Measurements from ENCODE around the gene DCLK2.
"Not testable (repeated sequence)": the region's sequence is repeated elsewhere in the genome, so short reads cannot be mapped to it uniquely, and the experiment has no call there.

Gene DCLK2

GRCh38 chr4:150181536-150181935, 103.3 kb downstream of the DCLK2 start:
- no peaks in the 10 kb centered on the region for H3K27me3 ChIP-seq
- no peak for TF ChIP-seq Cebpa-rat (IDR thresholded peaks at IDR 0.05)
- no peaks in the 10 kb centered on the region for H3K36me3 ChIP-seq
- no peak overlapping the region for H3K4me3 ChIP-seq
- no peak overlapping the region for H3K9ac ChIP-seq
- no peak overlapping the region for H3K27ac ChIP-seq
- H3K4me2 ChIP-seq, result peak overlapping the region; percentile 59
- H3K9me3 ChIP-seq, result no peaks in the 10 kb centered on the region; the same call in 1 of the 2 replicates
- peaks cover 34% of the 10 kb centered on the region for H3K4me1 ChIP-seq
- H4K20me1 ChIP-seq, result 0 out of 2 replicates have a peak, but pooled peaks cover 5% of the 10 kb centered on the region

DNA sequence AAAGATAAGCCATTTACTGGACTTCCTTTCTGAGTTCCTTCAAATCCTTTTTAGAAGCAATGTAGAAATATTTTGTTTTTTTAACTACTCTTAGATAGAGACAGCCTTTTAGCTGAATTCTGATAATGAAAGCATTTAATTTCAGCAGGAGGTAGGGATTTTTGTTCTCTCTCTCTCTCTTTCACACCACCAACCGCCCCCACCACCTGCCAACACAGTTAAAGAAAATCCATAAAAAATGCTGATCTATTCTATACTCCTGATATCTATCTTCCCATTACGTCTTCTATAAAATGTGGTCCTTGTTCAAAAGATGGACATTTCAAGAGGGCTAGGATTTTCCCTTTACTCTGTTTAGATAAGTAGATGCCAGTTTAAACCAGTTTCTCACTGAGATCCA, 104.5 kb downstream of the DCLK2 start:
- TF ChIP-seq Cebpa-rat (IDR thresholded peaks at IDR 0.05), result no peak
- H3K9me3 ChIP-seq, result no peaks in the 10 kb centered on the region; the same call in 1 of the 2 replicates
- H3K36me3 ChIP-seq, result no peaks in the 10 kb centered on the region
- H3K4me1 ChIP-seq, result peaks cover 34% of the 10 kb centered on the region
- H4K20me1 ChIP-seq, result 0 out of 2 replicates have a peak, but pooled peaks cover 5% of the 10 kb centered on the region
- H3K4me2 ChIP-seq, result no peak overlapping the region
- no peaks in the 10 kb centered on the region for H3K27me3 ChIP-seq
- no peak overlapping the region for H3K4me3 ChIP-seq
- no peak overlapping the region for H3K27ac ChIP-seq
- no peak overlapping the region for H3K9ac ChIP-seq

GRCh38 chr4:150185033-150185432, 106.8 kb downstream of the DCLK2 start:
- H4K20me1 ChIP-seq, H3K27ac ChIP-seq, H3K36me3 ChIP-seq, H3K27me3 ChIP-seq, H3K9me3 ChIP-seq, H3K4me2 ChIP-seq, H3K9ac ChIP-seq, H3K4me3 ChIP-seq: not testable (repeated sequence)
- peaks cover 34% of the 10 kb centered on the region for H3K4me1 ChIP-seq

DNA sequence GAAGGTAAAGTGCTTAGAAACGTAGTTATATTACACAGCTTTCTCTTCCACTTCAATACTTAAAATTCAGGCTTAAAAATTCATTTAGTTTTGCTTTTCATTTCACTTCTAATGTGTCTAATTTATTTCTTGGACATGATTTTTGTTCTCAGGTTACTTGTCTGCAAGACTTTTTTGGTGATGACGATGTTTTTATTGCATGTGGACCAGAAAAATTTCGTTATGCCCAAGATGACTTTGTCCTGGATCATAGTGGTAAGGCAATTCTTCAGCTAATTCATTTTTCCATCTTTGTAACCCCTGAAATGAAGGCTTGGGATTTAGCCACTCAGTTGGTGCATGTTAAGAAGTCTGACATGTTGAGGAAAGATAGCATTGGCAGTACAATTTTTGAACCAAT, 114.7 kb downstream of the DCLK2 start:
- Histone ChIP-seq H3K27ac (no peak overlapping the region), H3K9ac (no peak overlapping the region), H3K4me1 (peaks cover 11% of the 10 kb centered on the region; the same call in 1 of the 2 replicates), H3K4me2 (no peak overlapping the region), H3K9me3 (no peaks in the 10 kb centered on the region), H3K36me3 (no peaks in the 10 kb centered on the region), H4K20me1 (no peaks in the 10 kb centered on the region), H3K4me3 (no peak overlapping the region), H3K27me3 (no peaks in the 10 kb centered on the region)
- no peak for TF ChIP-seq Cebpa-rat (IDR thresholded peaks at IDR 0.05)

DNA sequence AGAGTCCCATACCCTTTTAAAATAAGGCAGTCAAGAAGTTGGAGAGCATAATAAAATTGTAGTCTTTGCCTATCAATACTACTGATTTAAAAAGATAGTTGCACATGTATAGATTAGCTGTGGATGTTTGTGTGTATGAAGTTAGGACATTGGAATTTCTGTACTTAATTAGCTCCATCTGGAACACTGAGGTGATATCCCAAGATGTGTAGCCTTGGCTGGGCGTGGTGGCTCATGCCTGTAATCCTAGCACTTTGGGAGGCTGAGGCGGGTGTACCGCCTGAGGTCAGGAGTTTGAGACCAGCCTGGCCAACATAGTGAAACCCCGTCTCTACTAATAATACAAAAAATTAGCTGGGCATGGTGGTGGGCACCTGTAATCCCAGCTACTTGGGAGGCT, 119.0 kb downstream of the DCLK2 start:
- H3K4me2 ChIP-seq, H3K9me3 ChIP-seq, H3K36me3 ChIP-seq, H3K4me3 ChIP-seq, H3K27ac ChIP-seq, H4K20me1 ChIP-seq, H3K27me3 ChIP-seq, H3K9ac ChIP-seq: not testable (repeated sequence)
- peaks cover 15% of the 10 kb centered on the region; the same call in 1 of the 2 replicates for H3K4me1 ChIP-seq

GRCh38 chr4:150199056-150199455, 120.8 kb downstream of the DCLK2 start:
- Histone ChIP-seq H3K27me3 (no peaks in the 10 kb centered on the region), H3K27ac (no peak overlapping the region), H3K4me3 (no peak overlapping the region), H3K4me2 (no peak overlapping the region), H3K36me3 (0 out of 2 replicates have a peak, but pooled peaks cover 5% of the 10 kb centered on the region), H4K20me1 (no peaks in the 10 kb centered on the region), H3K9me3 (no peaks in the 10 kb centered on the region), H3K4me1 (peaks cover 15% of the 10 kb centered on the region; the same call in 1 of the 2 replicates), H3K9ac (no peak overlapping the region)
- TF ChIP-seq Cebpa-rat (IDR thresholded peaks at IDR 0.05), result no peak

DNA sequence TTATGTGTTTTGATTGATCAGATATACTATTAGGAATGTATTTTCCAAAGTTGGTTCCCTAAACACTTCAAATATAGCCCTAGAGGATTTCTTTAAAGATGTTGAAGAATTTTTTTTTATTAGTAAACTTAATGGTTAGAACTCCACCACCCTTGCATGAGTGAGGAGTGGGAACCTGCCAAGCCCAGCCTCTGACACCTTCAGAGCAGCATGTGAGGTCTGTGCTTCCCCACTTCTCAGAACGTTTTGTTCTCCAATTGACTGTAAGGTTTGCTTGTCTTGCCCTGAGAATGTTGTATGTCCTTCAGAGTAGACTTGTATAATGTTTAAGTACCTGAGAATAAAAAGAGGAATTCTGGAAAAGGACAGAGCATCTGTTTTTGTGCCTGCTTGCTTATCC, 126.8 kb downstream of the DCLK2 start:
- no peak overlapping the region for H3K4me3 ChIP-seq
- no peaks in the 10 kb centered on the region for H3K4me1 ChIP-seq
- H4K20me1 ChIP-seq, result no peaks in the 10 kb centered on the region
- no peaks in the 10 kb centered on the region for H3K9me3 ChIP-seq
- no peak overlapping the region for H3K4me2 ChIP-seq
- no peak overlapping the region for H3K27ac ChIP-seq
- no peaks in the 10 kb centered on the region for H3K36me3 ChIP-seq
- no peaks in the 10 kb centered on the region for H3K27me3 ChIP-seq
- TF ChIP-seq Cebpa-rat (IDR thresholded peaks at IDR 0.05), result no peak
- H3K9ac ChIP-seq, result no peak overlapping the region

DNA sequence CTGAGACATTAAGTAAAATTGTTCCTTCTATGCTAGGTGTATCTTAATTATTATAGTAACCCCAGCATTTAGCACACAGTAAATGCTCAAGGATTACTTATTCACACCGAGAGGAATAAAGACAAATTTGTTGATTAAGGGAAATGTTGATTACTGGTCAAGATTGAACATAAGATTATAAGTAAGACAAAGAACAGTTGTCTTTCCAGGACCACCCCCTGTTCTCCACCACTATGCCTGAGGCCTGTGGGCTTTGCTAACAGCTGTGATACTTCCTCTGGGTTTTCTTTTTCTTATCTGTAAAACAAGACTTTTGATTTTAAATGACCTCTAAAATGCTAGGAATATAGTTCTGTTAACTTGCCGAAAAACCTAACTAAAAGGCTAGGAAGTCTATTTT, 128.0 kb downstream of the DCLK2 start:
- H3K4me2 ChIP-seq, result no peak overlapping the region
- H4K20me1 ChIP-seq, result no peaks in the 10 kb centered on the region
- no peak overlapping the region for H3K27ac ChIP-seq
- H3K9me3 ChIP-seq, result no peaks in the 10 kb centered on the region
- H3K9ac ChIP-seq, result no peak overlapping the region
- no peaks in the 10 kb centered on the region for H3K36me3 ChIP-seq
- no peaks in the 10 kb centered on the region for H3K4me1 ChIP-seq
- no peaks in the 10 kb centered on the region for H3K27me3 ChIP-seq
- no peak overlapping the region for H3K4me3 ChIP-seq
- no peak for TF ChIP-seq Cebpa-rat (IDR thresholded peaks at IDR 0.05)

- Histone ChIP-seq H3K4me2 (no peak overlapping the region), H3K9me3 (no peaks in the 10 kb centered on the region), H3K4me3 (no peak overlapping the region), H3K4me1 (no peaks in the 10 kb centered on the region), H3K36me3 (no peaks in the 10 kb centered on the region), H4K20me1 (no peaks in the 10 kb centered on the region), H3K9ac (no peak overlapping the region), H3K27me3 (no peaks in the 10 kb centered on the region), H3K27ac (no peak overlapping the region)
- TF ChIP-seq Cebpa-rat (IDR thresholded peaks at IDR 0.05), result no peak
Observed at GRCh38 chr4:150206954-150207353, 128.7 kb downstream of the DCLK2 start.

DNA sequence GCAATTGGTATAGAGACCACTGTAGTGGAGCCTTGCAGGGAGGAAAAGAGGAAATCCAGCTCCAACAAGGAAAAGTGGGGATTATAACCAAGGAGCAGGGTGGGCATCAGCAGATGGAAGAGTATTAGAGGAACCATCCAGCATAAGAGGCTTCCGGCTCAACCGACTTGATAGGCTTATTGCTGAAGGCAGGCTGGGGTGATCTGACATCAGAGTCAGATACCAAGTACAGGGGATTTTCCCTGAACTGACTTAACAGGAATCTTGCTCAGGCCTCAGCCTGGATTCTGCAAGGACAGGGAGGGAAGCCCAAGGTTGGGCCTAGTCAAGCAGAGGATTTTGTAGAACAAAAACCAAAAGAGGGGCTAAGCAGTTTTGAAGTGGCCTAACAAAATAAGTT, 129.6 kb downstream of the DCLK2 start:
- no peak overlapping the region for H3K4me2 ChIP-seq
- no peak overlapping the region for H3K9ac ChIP-seq
- no peaks in the 10 kb centered on the region for H3K36me3 ChIP-seq
- no peak overlapping the region for H3K27ac ChIP-seq
- H3K27me3 ChIP-seq, result no peaks in the 10 kb centered on the region
- no peaks in the 10 kb centered on the region for H4K20me1 ChIP-seq
- TF ChIP-seq Cebpa-rat (IDR thresholded peaks at IDR 0.05), result no peak
- no peaks in the 10 kb centered on the region for H3K4me1 ChIP-seq
- no peak overlapping the region for H3K4me3 ChIP-seq
- no peaks in the 10 kb centered on the region for H3K9me3 ChIP-seq

- Histone ChIP-seq H3K9ac (no peak overlapping the region), H3K4me2 (no peak overlapping the region), H3K9me3 (no peaks in the 10 kb centered on the region), H4K20me1 (no peaks in the 10 kb centered on the region), H3K27ac (no peak overlapping the region), H3K4me3 (no peak overlapping the region), H3K36me3 (no peaks in the 10 kb centered on the region), H3K4me1 (no peaks in the 10 kb centered on the region), H3K27me3 (no peaks in the 10 kb centered on the region)
- no peak for TF ChIP-seq Cebpa-rat (IDR thresholded peaks at IDR 0.05)
Observed at GRCh38 chr4:150209140-150209829, 131.0 kb downstream of the DCLK2 start.

Data from BLaER1 (cell line).